ENCODE data around the gene LCE3A. TPM values are rescaled to one million over a fixed set of nuclear protein-coding genes. Genes with fewer than 3 reads are reported as not detected.
"Not testable (repeated sequence)": the region's sequence is repeated elsewhere in the genome, so short reads cannot be mapped to it uniquely, and the experiment has no call there.

LCE3A gene
- total RNA-seq (ENCODE audit: unreplicated experiment): not detected
- long read RNA-seq: 0 reads

DNA sequence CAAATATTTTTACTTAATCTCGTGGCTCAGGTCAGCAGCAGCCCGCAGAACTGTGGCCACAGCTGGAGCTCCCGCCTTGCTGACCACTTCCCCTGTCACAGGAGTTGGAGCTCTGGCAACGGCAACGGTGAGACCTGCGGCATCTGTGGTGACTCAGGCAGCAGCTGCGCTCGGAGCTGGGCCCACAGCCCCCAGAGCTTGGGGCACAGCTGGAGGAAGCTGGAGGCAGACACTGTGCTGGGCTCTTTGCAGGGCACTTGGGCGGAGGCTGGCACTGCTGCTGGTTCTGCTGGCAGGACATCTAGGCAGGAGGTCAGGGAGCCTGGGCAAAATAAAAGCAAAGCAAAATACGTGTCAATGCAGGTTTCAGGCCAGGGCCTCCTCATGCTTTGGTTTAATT lies at the start of gene LCE3A:
Gene LCE3A (minus strand): TSS at position 301 of the 400 bp plus-strand sequence. CDS start 0 bp downstream, at position 301.
- Mint-ChIP-seq H3K27ac (ENCODE audit: unreplicated experiment) (no peak within 1 kb of the TSS), H3K4me3 (ENCODE audit: unreplicated experiment) (no peak within 1 kb of the TSS), H3K27me3 (ENCODE audit: unreplicated experiment) (peaks cover 6% of the 10 kb centered on the region), H3K9me3 (ENCODE audit: unreplicated experiment) (peaks cover 6% of the 10 kb centered on the region), H3K4me1 (ENCODE audit: low read depth, unreplicated experiment) (no peaks in the 10 kb centered on the region), H3K36me3 (ENCODE audit: unreplicated experiment) (peaks cover 12% of the 10 kb centered on the region)
- DNase-seq: no peak
- TF ChIP-seq, protein P1, sequence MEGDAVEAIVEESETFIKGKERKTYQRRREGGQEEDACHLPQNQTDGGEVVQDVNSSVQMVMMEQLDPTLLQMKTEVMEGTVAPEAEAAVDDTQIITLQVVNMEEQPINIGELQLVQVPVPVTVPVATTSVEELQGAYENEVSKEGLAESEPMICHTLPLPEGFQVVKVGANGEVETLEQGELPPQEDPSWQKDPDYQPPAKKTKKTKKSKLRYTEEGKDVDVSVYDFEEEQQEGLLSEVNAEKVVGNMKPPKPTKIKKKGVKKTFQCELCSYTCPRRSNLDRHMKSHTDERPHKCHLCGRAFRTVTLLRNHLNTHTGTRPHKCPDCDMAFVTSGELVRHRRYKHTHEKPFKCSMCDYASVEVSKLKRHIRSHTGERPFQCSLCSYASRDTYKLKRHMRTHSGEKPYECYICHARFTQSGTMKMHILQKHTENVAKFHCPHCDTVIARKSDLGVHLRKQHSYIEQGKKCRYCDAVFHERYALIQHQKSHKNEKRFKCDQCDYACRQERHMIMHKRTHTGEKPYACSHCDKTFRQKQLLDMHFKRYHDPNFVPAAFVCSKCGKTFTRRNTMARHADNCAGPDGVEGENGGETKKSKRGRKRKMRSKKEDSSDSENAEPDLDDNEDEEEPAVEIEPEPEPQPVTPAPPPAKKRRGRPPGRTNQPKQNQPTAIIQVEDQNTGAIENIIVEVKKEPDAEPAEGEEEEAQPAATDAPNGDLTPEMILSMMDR (IDR thresholded peaks at IDR 0.05; ENCODE audit: partially characterized antibody, unreplicated experiment): no peak

- no peaks in the 10 kb centered on the region for H3K36me3 Mint-ChIP-seq (ENCODE audit: unreplicated experiment)
- H3K27me3 Mint-ChIP-seq (ENCODE audit: unreplicated experiment): peaks cover 5% of the 10 kb centered on the region
- H3K27ac Mint-ChIP-seq (ENCODE audit: unreplicated experiment): no peak overlapping the region
- no peaks in the 10 kb centered on the region for H3K4me1 Mint-ChIP-seq (ENCODE audit: low read depth, unreplicated experiment)
- no peak for DNase-seq
- H3K9me3 Mint-ChIP-seq (ENCODE audit: unreplicated experiment): no peaks in the 10 kb centered on the region
- TF ChIP-seq, protein P1 (IDR thresholded peaks at IDR 0.05; ENCODE audit: partially characterized antibody, unreplicated experiment): no peak
- H3K4me3 Mint-ChIP-seq (ENCODE audit: unreplicated experiment): no peak overlapping the region
These were observed 44.7 kb upstream of the LCE3A start for GRCh38 chr1:152667648-152668047.

DNA sequence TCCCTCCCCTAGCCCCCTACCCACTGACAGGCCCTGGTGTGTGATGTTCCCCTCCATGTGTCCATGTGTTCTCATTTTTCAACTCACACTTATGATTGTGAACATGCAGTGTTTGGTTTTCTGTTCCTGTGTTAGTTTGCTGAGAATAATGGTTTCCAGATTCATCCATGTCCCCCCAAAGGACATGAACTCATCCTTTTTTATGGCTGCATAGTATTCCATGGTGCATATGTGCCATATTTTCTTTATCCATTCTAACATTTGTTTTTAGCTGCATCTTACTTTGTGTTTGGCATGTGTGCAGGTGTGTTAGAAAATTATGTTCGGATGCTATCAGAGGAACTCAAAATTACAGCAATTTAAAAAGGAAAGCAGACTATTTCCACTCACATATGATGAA lies 43.3 kb upstream of the LCE3A start:
- H3K4me3 Mint-ChIP-seq (ENCODE audit: unreplicated experiment); H3K27me3 Mint-ChIP-seq (ENCODE audit: unreplicated experiment); H3K36me3 Mint-ChIP-seq (ENCODE audit: unreplicated experiment); H3K27ac Mint-ChIP-seq (ENCODE audit: unreplicated experiment); H3K9me3 Mint-ChIP-seq (ENCODE audit: unreplicated experiment); H3K4me1 Mint-ChIP-seq (ENCODE audit: low read depth, unreplicated experiment); DNase-seq: not testable (repeated sequence)

- Mint-ChIP-seq H3K27ac (ENCODE audit: unreplicated experiment) (no peak within 1 kb of the TSS), H3K36me3 (ENCODE audit: unreplicated experiment) (no peaks in the 10 kb centered on the region)
These were observed 40.2 kb upstream of the LCE3A start, which contains the start of gene LCE2D for GRCh38 chr1:152663098-152663497. Gene LCE2D (plus strand): TSS chr1:152663380. CDS start chr1:152664106, 726 bp downstream.

GRCh38 chr1:152658649-152659048 lies 35.7 kb upstream of the LCE3A start:
- H3K9me3 Mint-ChIP-seq (ENCODE audit: unreplicated experiment): peaks cover 2% of the 10 kb centered on the region

More at GRCh38 chr1:152663098-152663497, 40.2 kb upstream of the LCE3A start, which contains the start of gene LCE2D:
- DNase-seq: no peak
- Mint-ChIP-seq H3K9me3 (ENCODE audit: unreplicated experiment) (peaks cover 2% of the 10 kb centered on the region), H3K4me1 (ENCODE audit: low read depth, unreplicated experiment) (no peaks in the 10 kb centered on the region), H3K27me3 (ENCODE audit: unreplicated experiment) (peaks cover 8% of the 10 kb centered on the region), H3K4me3 (ENCODE audit: unreplicated experiment) (no peak within 1 kb of the TSS)
- TF ChIP-seq, protein P1 (IDR thresholded peaks at IDR 0.05; ENCODE audit: partially characterized antibody, unreplicated experiment): no peak

More at GRCh38 chr1:152658649-152659048, 35.7 kb upstream of the LCE3A start:
- no peak for DNase-seq
- Mint-ChIP-seq H3K27ac (ENCODE audit: unreplicated experiment) (no peak overlapping the region), H3K27me3 (ENCODE audit: unreplicated experiment) (peaks cover 3% of the 10 kb centered on the region), H3K4me3 (ENCODE audit: unreplicated experiment) (no peak overlapping the region), H3K36me3 (ENCODE audit: unreplicated experiment) (no peaks in the 10 kb centered on the region), H3K4me1 (ENCODE audit: low read depth, unreplicated experiment) (no peaks in the 10 kb centered on the region)
- TF ChIP-seq, protein P1 (IDR thresholded peaks at IDR 0.05; ENCODE audit: partially characterized antibody, unreplicated experiment): no peak
